Choroid plexus epithelial cell (primary cell): ENCODE measurements around the gene ARHGAP22.
"Not testable (repeated sequence)": the region's sequence is repeated elsewhere in the genome, so short reads cannot be mapped to it uniquely, and the experiment has no call there.

ENCODE experiments used
- DNase-seq: peaks from one replicate; pipeline ENCODE4 v3.0.0-alpha.2; 2010; ENCODE audit warnings: low read depth
- H3K4me3 ChIP-seq: 2 replicates; pipeline ENCODE4 v1.5.1; 2011; ENCODE audit warnings: low read depth, mild to moderate bottlenecking, control low read depth, low read length, moderate library complexity
- CTCF ChIP-seq: conservative IDR thresholded peaks from 2 replicates; pipeline ENCODE4 v1.5.1; 2011; ENCODE audit warnings: low read depth, mild to moderate bottlenecking, control low read depth, inconsistent platforms, low read length, moderate library complexity

The ARHGAP22 gene

GRCh38 chr10:48648172-48648942 is 43.5 kb upstream of the ARHGAP22 start:
- no peak for TF ChIP-seq CTCF
- DNase-seq: no peak
- H3K4me3 ChIP-seq: no peak overlapping the region

DNA sequence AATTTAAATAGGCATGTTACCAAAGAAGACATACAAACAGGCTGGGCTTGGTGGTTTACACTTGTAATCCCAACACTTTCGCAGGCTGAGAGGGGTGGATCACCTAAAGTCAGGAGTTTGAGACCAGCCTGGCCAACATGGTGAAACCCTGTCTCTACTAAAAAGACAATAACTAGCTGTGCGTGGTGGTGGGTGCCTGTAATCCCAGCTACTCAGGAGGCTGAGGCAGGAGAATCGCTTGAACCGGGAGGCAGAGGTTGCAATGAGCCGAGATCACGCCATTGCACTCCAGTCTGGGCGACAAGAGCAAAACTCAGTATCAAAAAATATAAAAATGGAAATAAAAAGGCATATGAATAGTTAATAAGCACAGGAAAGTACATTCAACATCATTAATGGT is 42.2 kb upstream of the ARHGAP22 start:
- DNase-seq, H3K4me3 ChIP-seq: not testable (repeated sequence)

GRCh38 chr10:48645600-48645999 is 40.7 kb upstream of the ARHGAP22 start:
- no peak for TF ChIP-seq CTCF
- DNase-seq: no peak
- H3K4me3 ChIP-seq: no peak overlapping the region

GRCh38 chr10:48641099-48641690 is 36.3 kb upstream of the ARHGAP22 start:
- H3K4me3 ChIP-seq, DNase-seq: not testable (repeated sequence)

DNA sequence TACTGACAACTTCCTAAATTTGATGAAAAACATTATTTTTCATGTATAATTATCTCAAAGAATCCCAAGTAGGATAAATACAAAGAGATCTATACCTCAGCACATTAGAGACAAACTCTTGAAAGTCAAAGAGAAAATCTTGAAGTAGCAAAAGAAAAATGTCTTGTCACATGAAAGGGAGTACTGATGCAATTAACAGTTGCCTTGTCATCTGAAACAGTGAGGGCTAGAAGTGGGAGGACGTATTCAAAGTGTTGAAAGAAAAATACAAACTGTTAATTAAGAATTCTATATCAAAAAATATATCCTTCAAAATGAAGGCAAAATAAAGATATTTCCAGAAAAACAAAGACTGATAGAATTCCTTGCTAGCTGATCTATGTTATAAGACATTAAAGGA is 35.5 kb upstream of the ARHGAP22 start:
- no peak for TF ChIP-seq CTCF
- H3K4me3 ChIP-seq: no peak overlapping the region
- DNase-seq: no peak

- TF ChIP-seq CTCF: no peak
- DNase-seq: no peak
- no peak overlapping the region for H3K4me3 ChIP-seq
Observed at GRCh38 chr10:48639632-48640031, 34.8 kb upstream of the ARHGAP22 start.

- no peak for DNase-seq
- no peak for TF ChIP-seq CTCF
- no peak overlapping the region for H3K4me3 ChIP-seq
Observed at GRCh38 chr10:48638739-48639527, 34.1 kb upstream of the ARHGAP22 start.
